Activated naive CD4-positive, alpha-beta T cell treated with anti-CD3 and anti-CD28 coated beads, Interleukin-2, amount 50 U/mL, for 16 hours (primary cell): ENCODE measurements around the gene MATK.
"Not testable (repeated sequence)": the region's sequence is repeated elsewhere in the genome, so short reads cannot be mapped to it uniquely, and the experiment has no call there.

ENCODE experiments used
- DNase-seq: peaks from one replicate; pipeline ENCODE4 v3.0.0-alpha.2; 2020

The MATK gene

DNA sequence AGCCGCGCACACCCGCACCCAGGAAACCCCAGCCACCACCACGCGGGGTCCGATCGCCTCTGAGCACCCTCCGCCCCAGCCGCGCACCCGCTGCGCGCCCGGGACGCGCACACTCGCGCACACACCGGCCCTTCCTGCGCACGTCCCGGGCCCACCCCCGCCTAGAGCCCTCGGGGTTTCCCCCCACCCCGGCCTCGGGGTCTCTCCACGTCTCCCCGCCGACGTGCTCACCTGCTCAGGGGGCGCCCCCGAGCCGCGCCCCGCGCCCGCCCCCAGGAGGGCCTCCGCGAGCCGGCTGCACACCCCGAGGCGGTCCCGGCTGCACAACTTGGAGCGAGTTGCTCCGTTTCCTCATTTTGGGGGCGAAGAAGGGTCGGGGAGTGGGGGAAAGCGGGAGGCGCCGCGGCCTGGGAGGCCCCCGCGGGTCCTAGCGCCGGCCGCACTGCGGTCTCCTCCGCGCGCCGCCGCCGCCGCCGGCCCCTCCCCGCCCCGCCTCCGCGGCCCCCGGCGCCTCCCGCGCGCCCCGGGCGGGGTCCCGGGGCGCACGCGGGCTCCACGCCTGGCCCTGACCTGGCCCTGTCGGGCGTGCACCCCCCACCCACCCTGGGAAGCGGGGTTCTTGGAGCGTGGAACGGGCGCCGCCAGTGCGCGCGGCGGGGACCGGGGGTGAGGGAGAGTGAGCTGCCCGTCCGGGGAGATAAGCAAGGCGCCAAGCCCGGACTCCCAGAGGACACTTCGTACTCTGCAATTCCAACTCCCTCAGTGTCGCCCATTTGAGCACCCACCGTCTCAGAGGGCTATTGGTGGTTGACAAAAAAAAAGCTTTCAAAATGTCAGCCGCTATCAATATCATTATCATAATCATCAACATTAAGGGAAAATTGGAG is at the start of gene MATK:
MATK (minus strand) TSS at position 444 of the 887 bp plus-strand sequence. CDS start 1,246 bp downstream, outside the sequence.
- DNase-seq: peak; percentile 46

DNA sequence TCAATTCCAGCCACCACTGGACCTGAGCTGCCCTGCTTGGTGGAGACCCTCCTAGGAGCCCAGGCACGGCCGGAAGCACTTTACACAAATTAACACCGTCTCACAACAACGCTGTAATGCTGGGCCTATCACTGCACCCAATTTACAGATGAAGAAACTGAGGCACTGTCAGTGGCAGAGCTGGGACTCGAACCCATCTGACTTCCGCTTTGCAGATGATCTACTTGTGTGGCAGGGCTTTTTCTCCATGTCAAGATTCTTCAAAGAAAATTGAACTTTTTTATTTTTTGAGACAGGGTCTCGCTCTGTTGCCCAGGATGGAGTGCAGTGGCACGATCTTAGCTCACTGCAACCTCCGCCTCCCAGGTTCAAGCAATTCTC is 48.9 kb upstream of the MATK start:
- DNase-seq: no peak

DNA sequence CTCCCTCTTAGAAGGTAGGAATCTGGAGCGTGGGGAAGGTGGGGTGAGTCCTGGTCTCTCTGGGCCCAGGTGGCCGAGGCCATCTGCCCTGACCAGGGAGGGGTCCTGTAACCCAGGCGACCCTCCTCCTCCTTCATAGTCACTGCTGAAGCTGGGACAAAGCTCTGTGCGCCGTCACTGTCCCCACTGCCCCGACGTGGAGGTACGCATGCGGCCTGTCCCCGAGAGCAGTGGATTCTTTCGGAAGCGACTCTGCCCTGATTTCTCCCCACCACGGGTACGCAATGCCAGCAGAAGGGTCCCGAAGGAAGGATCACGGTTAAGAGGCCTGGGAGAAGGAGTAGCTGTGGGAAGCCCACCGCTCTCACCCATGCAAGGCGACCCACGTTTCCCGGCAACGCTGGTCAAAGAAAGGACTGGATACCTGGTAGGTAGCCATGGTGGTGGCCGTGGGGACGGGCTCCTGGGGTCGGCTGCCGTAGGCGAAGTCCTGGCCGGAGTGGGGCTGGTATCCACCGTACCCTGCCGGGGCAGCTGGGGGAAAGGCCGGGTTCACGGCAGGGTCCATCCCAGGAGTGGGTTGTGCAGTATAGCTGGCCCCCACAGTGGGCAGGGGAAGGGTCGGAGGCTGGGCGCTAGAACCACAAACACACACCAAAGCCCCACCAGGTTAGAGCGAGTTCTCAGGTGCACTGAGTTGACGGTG is 48.3 kb upstream of the MATK start:
- no peak for DNase-seq

DNA sequence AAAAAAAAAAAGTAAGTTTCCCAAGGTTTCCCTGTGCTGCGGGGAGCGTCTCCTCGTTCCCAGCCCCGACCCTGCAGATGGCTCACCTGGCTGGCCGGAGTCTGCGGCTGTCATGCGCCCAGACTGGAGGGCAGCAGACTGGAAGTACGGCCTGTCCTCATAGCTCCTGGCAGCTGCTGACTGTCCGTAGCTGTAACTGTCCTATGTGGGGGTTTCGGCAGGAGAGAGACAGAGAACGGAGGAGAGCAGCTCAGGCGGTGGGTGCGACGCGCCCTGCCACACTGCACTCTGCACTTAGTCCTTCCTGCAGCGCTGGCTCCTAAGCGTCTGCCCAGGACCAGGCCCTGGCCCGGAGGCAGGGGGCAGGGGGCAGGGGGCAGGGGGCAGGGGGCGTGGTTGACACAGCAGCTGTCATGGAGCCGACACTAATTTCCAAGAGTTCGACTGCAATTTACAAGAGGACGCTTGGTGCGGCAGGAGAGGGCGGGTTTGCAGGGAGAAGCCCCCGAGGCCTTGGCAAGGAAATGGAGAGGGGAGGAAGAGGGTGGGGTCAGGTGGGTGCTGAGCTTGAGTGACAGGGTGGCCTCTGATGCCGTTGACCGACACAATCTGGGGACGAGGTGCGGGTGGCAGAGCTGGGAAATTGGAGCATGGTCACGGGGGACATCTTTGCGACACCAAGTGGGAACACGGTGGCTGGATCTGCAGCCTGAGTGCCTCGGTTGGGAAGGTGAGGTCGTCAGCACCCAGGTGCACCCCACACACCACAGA is 47.6 kb upstream of the MATK start:
- DNase-seq: no peak

- DNase-seq: no peak
Measured at GRCh38 chr19:3832001-3832400, 45.8 kb upstream of the MATK start.

DNA sequence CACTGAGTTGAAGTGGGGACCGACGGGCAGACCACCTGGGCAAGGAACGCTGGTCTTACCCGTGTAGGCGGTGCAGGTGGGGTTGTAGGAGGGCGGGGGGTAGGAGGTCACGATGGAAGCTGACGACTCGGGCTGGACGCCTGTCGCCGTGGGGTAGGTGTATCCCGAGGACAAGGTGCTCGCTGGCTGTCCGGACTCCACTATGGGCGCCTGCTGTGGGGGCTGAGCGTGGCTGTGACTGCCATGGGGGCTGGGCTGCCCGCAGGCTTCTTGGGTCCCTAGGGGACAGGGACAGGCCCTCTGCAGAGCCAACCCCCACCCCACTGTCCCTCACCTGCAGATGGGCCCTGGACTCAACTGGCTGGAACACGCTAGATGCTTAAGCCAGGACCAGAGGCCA is 45.4 kb upstream of the MATK start:
- no peak for DNase-seq

DNA sequence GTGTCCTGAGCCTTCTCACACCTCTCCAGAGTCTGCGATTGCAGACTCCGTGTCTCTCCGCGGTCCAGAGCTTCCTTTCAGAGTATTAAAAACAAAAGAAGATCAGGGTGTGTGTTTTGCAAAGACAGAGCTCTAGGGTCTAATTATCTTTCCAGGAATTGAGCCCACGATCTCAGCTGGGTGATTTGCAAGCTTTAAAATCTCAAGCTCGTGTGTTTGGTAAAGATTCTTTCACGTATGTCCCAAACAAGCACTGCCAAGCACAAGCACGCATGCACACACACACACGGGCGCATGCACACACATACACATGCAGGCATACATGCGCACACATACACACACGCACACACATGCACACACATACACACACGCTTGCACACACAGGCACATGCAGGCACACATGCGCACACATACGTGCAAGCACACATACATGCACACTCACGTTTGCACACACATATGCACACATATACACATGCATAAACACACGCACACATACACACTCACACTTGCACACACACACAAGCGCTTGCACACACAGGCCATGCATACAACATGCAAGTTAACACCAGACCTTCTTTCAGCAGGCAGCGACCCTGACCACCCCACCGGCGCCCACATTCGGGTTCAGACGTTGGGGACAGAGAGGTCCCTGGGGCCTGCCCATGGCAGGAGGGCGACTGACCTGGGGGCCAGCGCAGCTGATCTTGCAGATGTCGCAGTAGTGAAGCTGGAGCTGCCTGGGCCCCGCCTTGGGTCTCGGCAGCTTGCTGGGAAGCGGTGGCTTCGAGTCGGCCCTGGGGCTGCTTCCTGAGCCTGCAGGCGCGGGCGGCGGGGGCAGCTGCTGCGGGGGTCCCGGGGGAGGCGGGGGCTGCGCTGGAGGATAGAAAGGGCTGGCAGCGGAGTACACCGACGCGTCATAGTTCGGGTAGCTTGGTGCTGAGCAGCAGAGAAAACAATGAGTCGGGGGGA is 44.7 kb upstream of the MATK start:
- no peak for DNase-seq

- no peak for DNase-seq
Measured at GRCh38 chr19:3827306-3827705, 41.1 kb upstream of the MATK start.

DNA sequence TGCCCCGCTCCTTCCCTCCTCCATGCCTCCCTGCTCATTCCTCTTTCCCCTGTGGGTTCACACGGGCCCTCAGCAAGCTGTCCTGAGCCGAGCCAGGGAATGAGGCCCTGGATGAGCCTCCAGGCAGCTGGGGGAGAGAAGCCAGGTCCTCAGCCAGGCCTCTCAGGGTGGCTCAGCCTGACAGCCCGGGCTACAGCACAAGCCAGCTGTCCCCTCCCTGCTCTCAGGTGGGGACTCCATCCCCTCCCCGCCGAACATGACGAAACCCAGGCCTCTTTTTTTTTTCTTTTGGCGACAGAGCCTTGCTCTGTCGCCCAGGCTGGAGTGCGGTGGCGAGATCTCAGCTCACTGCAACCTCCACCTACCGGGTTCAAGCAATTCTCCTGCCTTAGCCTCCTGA is 40.0 kb upstream of the MATK start:
- no peak for DNase-seq

GRCh38 chr19:3825286-3825956 is 39.2 kb upstream of the MATK start:
- DNase-seq: no peak

DNA sequence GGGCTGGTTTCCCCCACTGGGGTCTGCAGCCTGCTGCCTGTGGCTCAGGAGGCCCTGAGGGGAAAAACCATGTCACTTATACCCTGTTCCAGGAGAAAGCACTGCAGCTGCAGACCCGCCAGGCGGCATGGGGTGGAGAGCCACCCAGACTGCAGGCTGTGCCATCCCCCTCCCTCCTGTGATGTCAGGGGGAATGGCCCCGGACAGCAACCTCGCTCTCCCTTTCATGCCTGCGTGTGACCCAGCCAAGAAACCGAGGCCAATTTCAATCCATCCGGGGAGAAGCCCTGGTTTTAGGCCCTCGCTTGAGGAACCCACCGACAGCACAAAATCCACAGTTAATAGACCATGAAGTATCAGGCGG is 37.2 kb upstream of the MATK start:
- DNase-seq: no peak

GRCh38 chr19:3822683-3823349 is 36.6 kb upstream of the MATK start:
- DNase-seq: no peak

GRCh38 chr19:3821857-3822364 is 35.7 kb upstream of the MATK start:
- peak; percentile 88 for DNase-seq

DNA sequence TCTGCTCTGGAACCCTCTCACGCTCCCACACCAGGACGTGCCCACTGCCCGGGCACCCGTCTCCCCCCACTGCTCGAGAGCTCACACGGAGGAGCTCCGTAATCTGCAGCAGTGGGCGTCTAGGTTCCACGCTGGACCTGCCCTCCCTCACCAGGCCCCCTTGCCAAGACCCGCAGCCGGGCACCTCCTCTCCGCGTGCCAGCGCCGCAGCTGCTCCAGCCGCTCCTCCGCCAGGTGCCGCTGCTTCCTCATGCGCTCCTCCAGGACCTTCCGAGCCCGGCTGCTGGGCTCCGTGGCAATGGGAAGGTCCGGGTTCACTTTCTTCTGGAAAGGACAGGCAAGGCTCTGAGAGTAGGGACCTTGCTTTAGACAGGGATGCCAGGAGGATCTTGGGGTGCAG is 35.0 kb upstream of the MATK start:
- DNase-seq: no peak

DNA sequence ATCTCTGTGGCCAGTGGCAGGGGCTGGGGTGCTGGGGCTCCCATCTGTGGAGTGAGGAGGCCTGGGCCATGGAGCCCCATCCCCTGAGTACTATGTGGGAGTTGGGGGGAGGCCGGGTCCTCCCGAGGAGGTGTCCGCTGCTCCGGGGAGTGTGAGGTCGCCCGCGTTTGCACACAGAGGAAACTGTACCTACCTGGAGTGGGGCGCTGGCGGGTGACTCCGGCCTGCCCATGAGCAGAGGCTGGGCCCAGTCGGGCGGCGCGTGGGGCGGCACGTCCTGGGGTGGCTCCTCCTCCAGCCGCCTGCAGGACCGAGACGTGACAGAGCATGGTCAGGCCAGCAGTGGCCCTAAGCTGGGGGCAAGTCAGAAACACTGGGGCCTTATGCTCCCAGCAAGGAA is 33.8 kb upstream of the MATK start:
- DNase-seq: no peak

DNA sequence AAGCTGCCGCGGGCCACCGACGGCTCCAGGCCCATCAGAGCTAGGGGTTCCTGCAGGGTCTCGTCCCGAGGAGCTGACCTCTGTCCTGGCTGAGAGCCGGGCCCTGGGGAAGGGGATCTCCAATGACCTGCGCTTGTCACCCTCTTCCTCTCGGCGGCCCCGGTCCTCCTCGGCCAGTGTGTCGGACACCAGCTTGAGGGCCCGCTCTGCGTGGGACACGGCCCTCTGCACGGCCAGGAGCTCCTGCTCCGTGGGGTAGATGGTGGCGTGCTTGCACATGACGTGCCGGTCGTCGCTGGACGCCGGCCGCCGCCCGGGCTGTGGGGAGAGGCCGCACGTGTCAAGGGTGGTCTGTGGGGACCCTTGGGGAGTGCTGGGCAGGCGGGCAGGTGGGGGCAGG is 32.7 kb upstream of the MATK start:
- no peak for DNase-seq

- peak; percentile 41 for DNase-seq
Measured at GRCh38 chr19:3818466-3818865, 32.3 kb upstream of the MATK start.

DNA sequence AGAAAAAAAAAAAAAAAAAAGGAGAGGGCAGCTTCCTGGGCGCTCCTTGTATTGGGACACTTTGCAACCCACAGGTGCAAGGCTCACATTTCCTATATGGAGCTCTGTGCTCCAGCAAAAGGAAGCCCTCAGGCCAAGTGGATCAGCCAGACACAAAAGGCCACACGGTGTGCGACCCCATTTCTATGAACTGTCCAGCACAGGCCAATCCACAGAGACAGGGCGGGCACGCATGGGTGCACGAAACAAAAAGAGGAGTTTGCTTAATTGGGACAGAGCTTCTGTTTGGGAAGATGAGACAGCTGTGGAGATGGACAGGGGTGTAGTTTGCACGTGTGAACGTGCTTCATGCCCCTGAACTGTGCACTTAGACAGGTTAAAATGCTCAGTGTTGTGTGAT is 31.6 kb upstream of the MATK start:
- no peak for DNase-seq

- DNase-seq: no peak
Measured at GRCh38 chr19:3816566-3817218, 30.5 kb upstream of the MATK start.

GRCh38 chr19:3816148-3816547 is 30.0 kb upstream of the MATK start:
- DNase-seq: not testable (repeated sequence)
